ENCODE results near the gene ATP8A1.
"Not testable (repeated sequence)": the region's sequence is repeated elsewhere in the genome, so short reads cannot be mapped to it uniquely, and the experiment has no call there.

ATP8A1 gene

GRCh38 chr4:42656944-42657792 is at the start of gene ATP8A1:
ATP8A1 (minus strand) TSS chr4:42657105; CDS start chr4:42656873, 232 bp downstream.
- peak within 1 kb of the TSS; percentile 88 to 98 for H3K4me3 Mint-ChIP-seq
- peaks cover 5 to 10% of the 10 kb centered on the region in 2 donors for H3K9me3 Mint-ChIP-seq
- H3K4me1 Mint-ChIP-seq = peaks cover 25 to 44% of the 10 kb centered on the region in 2 donors
- peaks cover 14 to 22% of the 10 kb centered on the region in 2 donors for H3K36me3 Mint-ChIP-seq
- DNase-seq (peak; percentile 91), ATAC-seq (replicated peaks) (peak; percentile 79 to 84)
- no peaks in the 10 kb centered on the region for H3K27me3 Mint-ChIP-seq
- peak within 1 kb of the TSS; percentile 100 for H3K27ac Mint-ChIP-seq

- no peaks in the 10 kb centered on the region for H3K27me3 Mint-ChIP-seq
- peaks cover 0 to 1% of the 10 kb centered on the region in 2 donors for H3K9me3 Mint-ChIP-seq
- ATAC-seq (replicated peaks) (no peak), DNase-seq (no peak)
- no peak overlapping the region for H3K4me3 Mint-ChIP-seq
- H3K27ac Mint-ChIP-seq = no peak overlapping the region
- no peaks in the 10 kb centered on the region for H3K36me3 Mint-ChIP-seq
- H3K4me1 Mint-ChIP-seq = no peaks in the 10 kb centered on the region
Measured at GRCh38 chr4:42706086-42706485, 49.2 kb upstream of the ATP8A1 start.

- ATAC-seq (replicated peaks) = no peak
- H3K9me3 Mint-ChIP-seq = peaks cover 0 to 9% of the 10 kb centered on the region in 2 donors
Measured at GRCh38 chr4:42703813-42704212, 46.9 kb upstream of the ATP8A1 start.

GRCh38 chr4:42702895-42703294 is 46.0 kb upstream of the ATP8A1 start:
- ATAC-seq (replicated peaks) (no peak), DNase-seq (no peak)
- Mint-ChIP-seq H3K9me3 (peaks cover 0 to 10% of the 10 kb centered on the region in 2 donors), H3K36me3 (peaks cover 1 to 2% of the 10 kb centered on the region in 2 donors), H3K4me3 (no peak overlapping the region), H3K27ac (no peak overlapping the region), H3K27me3 (no peaks in the 10 kb centered on the region), H3K4me1 (no peaks in the 10 kb centered on the region)

More at GRCh38 chr4:42703813-42704212, 46.9 kb upstream of the ATP8A1 start:
- DNase-seq = no peak
- Mint-ChIP-seq H3K27me3 (no peaks in the 10 kb centered on the region), H3K4me1 (no peaks in the 10 kb centered on the region), H3K36me3 (no peaks in the 10 kb centered on the region), H3K4me3 (no peak overlapping the region), H3K27ac (no peak overlapping the region)

- H3K27me3 Mint-ChIP-seq; H3K9me3 Mint-ChIP-seq; H3K4me1 Mint-ChIP-seq; H3K4me3 Mint-ChIP-seq; DNase-seq; ATAC-seq (replicated peaks); H3K36me3 Mint-ChIP-seq; H3K27ac Mint-ChIP-seq: not testable (repeated sequence)
Measured at GRCh38 chr4:42701780-42702179, 44.9 kb upstream of the ATP8A1 start.

- H3K4me1 Mint-ChIP-seq = peaks cover 0 to 1% of the 10 kb centered on the region in 2 donors
- ATAC-seq (replicated peaks) (no peak), DNase-seq (no peak)
- H3K36me3 Mint-ChIP-seq = no peaks in the 10 kb centered on the region
- H3K27me3 Mint-ChIP-seq = no peaks in the 10 kb centered on the region
- no peak overlapping the region for H3K4me3 Mint-ChIP-seq
- no peak overlapping the region for H3K27ac Mint-ChIP-seq
- no peaks in the 10 kb centered on the region for H3K9me3 Mint-ChIP-seq
Measured at GRCh38 chr4:42690537-42690936, 33.6 kb upstream of the ATP8A1 start.

- DNase-seq = no peak
- Mint-ChIP-seq H3K4me3 (no peak overlapping the region), H3K36me3 (no peaks in the 10 kb centered on the region), H3K9me3 (no peaks in the 10 kb centered on the region), H3K27me3 (no peaks in the 10 kb centered on the region), H3K4me1 (peaks cover 10 to 12% of the 10 kb centered on the region in 2 donors), H3K27ac (no peak overlapping the region)
- ATAC-seq (replicated peaks) = no peak
Measured at GRCh38 chr4:42683393-42683792, 26.5 kb upstream of the ATP8A1 start.

GRCh38 chr4:42678512-42678911 is 21.6 kb upstream of the ATP8A1 start:
- H3K4me1 Mint-ChIP-seq = peaks cover 1 to 6% of the 10 kb centered on the region in 2 donors
- H3K36me3 Mint-ChIP-seq = no peaks in the 10 kb centered on the region
- no peak for DNase-seq
- ATAC-seq (replicated peaks) = peak in 1 of 2 donors; percentile 39
- no peaks in the 10 kb centered on the region for H3K27me3 Mint-ChIP-seq
- H3K9me3 Mint-ChIP-seq = peaks cover 0 to 2% of the 10 kb centered on the region in 2 donors
- no peak overlapping the region for H3K27ac Mint-ChIP-seq
- no peak overlapping the region for H3K4me3 Mint-ChIP-seq

- no peak for DNase-seq
- no peak overlapping the region for H3K27ac Mint-ChIP-seq
- H3K4me3 Mint-ChIP-seq = no peak overlapping the region
- peaks cover 6 to 20% of the 10 kb centered on the region in 2 donors for H3K4me1 Mint-ChIP-seq
- ATAC-seq (replicated peaks) = no peak
- H3K36me3 Mint-ChIP-seq = no peaks in the 10 kb centered on the region
- H3K27me3 Mint-ChIP-seq = no peaks in the 10 kb centered on the region
- peaks cover 0 to 2% of the 10 kb centered on the region in 2 donors for H3K9me3 Mint-ChIP-seq
Measured at GRCh38 chr4:42676066-42676951, 19.4 kb upstream of the ATP8A1 start.

GRCh38 chr4:42673082-42673425 is 16.1 kb upstream of the ATP8A1 start:
- DNase-seq (peak; percentile 11), ATAC-seq (replicated peaks) (peak; percentile 85 to 88)
- Mint-ChIP-seq H3K9me3 (peaks cover 0 to 2% of the 10 kb centered on the region in 2 donors), H3K4me1 (peaks cover 9 to 20% of the 10 kb centered on the region in 2 donors), H3K4me3 (no peak overlapping the region), H3K27me3 (peaks cover 0 to 4% of the 10 kb centered on the region in 2 donors), H3K27ac (no peak overlapping the region), H3K36me3 (no peaks in the 10 kb centered on the region)

GRCh38 chr4:42672359-42673081 is 15.6 kb upstream of the ATP8A1 start:
- Mint-ChIP-seq H3K27ac (no peak overlapping the region), H3K27me3 (peaks cover 0 to 4% of the 10 kb centered on the region in 2 donors)
- no peak for ATAC-seq (replicated peaks)

GRCh38 chr4:42671431-42672194 is 14.7 kb upstream of the ATP8A1 start:
- Mint-ChIP-seq H3K4me1 (peaks cover 9 to 16% of the 10 kb centered on the region in 2 donors), H3K9me3 (peaks cover 0 to 2% of the 10 kb centered on the region in 2 donors), H3K36me3 (no peaks in the 10 kb centered on the region), H3K27me3 (peaks cover 0 to 4% of the 10 kb centered on the region in 2 donors), H3K27ac (no peak overlapping the region), H3K4me3 (no peak overlapping the region)
- peak; percentile 53 to 69 for ATAC-seq (replicated peaks)
- DNase-seq = no peak

More at GRCh38 chr4:42672359-42673081, 15.6 kb upstream of the ATP8A1 start:
- H3K9me3 Mint-ChIP-seq = peaks cover 0 to 2% of the 10 kb centered on the region in 2 donors
- no peaks in the 10 kb centered on the region for H3K36me3 Mint-ChIP-seq
- H3K4me1 Mint-ChIP-seq = peaks cover 9 to 16% of the 10 kb centered on the region in 2 donors
- no peak overlapping the region for H3K4me3 Mint-ChIP-seq
- DNase-seq = no peak

GRCh38 chr4:42658261-42658660 is 1.4 kb upstream of the ATP8A1 start:
- no peak overlapping the region for H3K27ac Mint-ChIP-seq
- H3K27me3 Mint-ChIP-seq = no peaks in the 10 kb centered on the region

More at GRCh38 chr4:42658261-42658660, 1.4 kb upstream of the ATP8A1 start:
- DNase-seq (no peak), ATAC-seq (replicated peaks) (no peak)
- Mint-ChIP-seq H3K4me3 (peak overlapping the region; percentile 88 to 97), H3K4me1 (peaks cover 21 to 34% of the 10 kb centered on the region in 2 donors), H3K9me3 (peaks cover under 1% of the 10 kb centered on the region in 2 donors), H3K36me3 (peaks cover 7 to 11% of the 10 kb centered on the region in 2 donors)
